GM23338 (cell line): ENCODE measurements around the gene JAG2. TPM values are rescaled to one million over a fixed set of nuclear protein-coding genes. Genes with fewer than 3 reads are reported as not detected.

Source experiments
- ATAC-seq: fragments of 200-7000 bp; cut with Tn5 transposase; 3 replicates; pipeline ENCODE4 v1.9.1; 2020
- DNase-seq: peaks from one replicate; pipeline ENCODE4 v3.0.0-alpha.2; 2015; ENCODE audit warnings: low spot score
- H2AFZ ChIP-seq: fragments of 200-600 bp; sonication (generic); 2 replicates; pipeline ENCODE4 v1.8.0; 2016; ENCODE audit warnings: antibody characterized with exemption, mild to moderate bottlenecking, moderate library complexity
- H3F3A ChIP-seq: fragments of 200-600 bp; sonication (generic); replicated peaks from 2 replicates; pipeline ENCODE4 v1.8.0; 2017; ENCODE audit warnings: antibody characterized with exemption, mixed run types, low read depth
- H3K27ac ChIP-seq: fragments of 200-600 bp; sonication (generic); 2 replicates; pipeline ENCODE4 v1.6.1; 2016; ENCODE audit warnings: low read depth
- H3K27me3 ChIP-seq: fragments of 200-600 bp; sonication (generic); 2 replicates; pipeline ENCODE4 v1.8.0; 2016; ENCODE audit warnings: mild to moderate bottlenecking, mixed run types, moderate library complexity; ENCODE audit not compliant: insufficient read depth
- H3K36me3 ChIP-seq: fragments of 200-600 bp; sonication (generic); 2 replicates; pipeline ENCODE4 v1.8.0; 2016; ENCODE audit warnings: mild to moderate bottlenecking; ENCODE audit not compliant: insufficient read depth
- H3K4me1 ChIP-seq: fragments of 200-600 bp; sonication (generic); 2 replicates; pipeline ENCODE4 v1.8.0; 2016; ENCODE audit warnings: mild to moderate bottlenecking, moderate library complexity; ENCODE audit not compliant: insufficient read depth
- H3K4me2 ChIP-seq: fragments of 200-600 bp; sonication (generic); 2 replicates; pipeline ENCODE4 v1.7.1; 2017; ENCODE audit warnings: mixed run types
- H3K4me3 ChIP-seq: fragments of 200-600 bp; sonication (generic); 2 replicates; pipeline ENCODE4 v1.6.1; 2016; ENCODE audit warnings: mixed run types
- H3K79me2 ChIP-seq: fragments of 200-600 bp; sonication (generic); replicated peaks from 2 replicates; pipeline ENCODE4 v1.8.0; 2017; ENCODE audit warnings: mild to moderate bottlenecking; ENCODE audit not compliant: insufficient read depth
- H3K9me2 ChIP-seq: fragments of 200-600 bp; sonication (generic); 2 replicates; pipeline ENCODE4 v1.8.0; 2017; ENCODE audit not compliant: insufficient read depth
- H4K20me1 ChIP-seq: fragments of 200-600 bp; sonication (generic); replicated peaks from 2 replicates; pipeline ENCODE4 v1.8.0; 2017; ENCODE audit warnings: mild to moderate bottlenecking; ENCODE audit not compliant: insufficient read depth
- H3K27ac Mint-ChIP-seq: 2 replicates; pipeline ENCODE4 v1.8.0; 2020; ENCODE audit warnings: inconsistent platforms, mild to moderate bottlenecking, moderate library complexity, mixed read lengths
- H3K27me3 Mint-ChIP-seq: 3 replicates; pipeline ENCODE4 v1.8.0; 2022; ENCODE audit warnings: low read depth, mild to moderate bottlenecking, moderate library complexity, mixed read lengths, inconsistent platforms; ENCODE audit not compliant: insufficient read depth, poor library complexity
- H3K36me3 Mint-ChIP-seq: 3 replicates; pipeline ENCODE4 v1.8.0; 2021; ENCODE audit warnings: low read depth, mild to moderate bottlenecking, inconsistent platforms, moderate library complexity, mixed read lengths
- H3K4me1 Mint-ChIP-seq: 3 replicates; pipeline ENCODE4 v1.8.0; 2020; ENCODE audit warnings: mild to moderate bottlenecking, inconsistent platforms, mixed read lengths
- H3K4me3 Mint-ChIP-seq: 3 replicates; pipeline ENCODE4 v1.8.0; 2021; ENCODE audit warnings: moderate library complexity, mild to moderate bottlenecking, inconsistent platforms, mixed read lengths
- H3K9me3 Mint-ChIP-seq: 3 replicates; pipeline ENCODE4 v1.8.0; 2020; ENCODE audit warnings: moderate library complexity, mild to moderate bottlenecking, inconsistent platforms, mixed read lengths
- CREB1 ChIP-seq: fragments of 250-450 bp; sonication (Bioruptor Pico); IDR thresholded peaks from 2 replicates; pipeline ENCODE4 v1.5.0; 2020; ENCODE audit warnings: low read depth, mild to moderate bottlenecking, moderate library complexity
- ETS1 ChIP-seq: IDR thresholded peaks from 2 replicates; pipeline ENCODE4 v1.6.1; 2016; ENCODE audit warnings: antibody characterized with exemption
- EZH2 ChIP-seq: fragments of 200-600 bp; sonication (generic); IDR thresholded peaks from one replicate; pipeline ENCODE4 v1.8.0; 2017; ENCODE audit warnings: antibody characterized with exemption, mild to moderate bottlenecking, low read depth; ENCODE audit not compliant: unreplicated experiment
- EZH2phosphoT487 ChIP-seq: fragments of 200-600 bp; sonication (generic); IDR thresholded peaks from one replicate; pipeline ENCODE4 v1.8.1; 2018; ENCODE audit warnings: antibody characterized with exemption; ENCODE audit not compliant: unreplicated experiment
- JUNB ChIP-seq: IDR thresholded peaks from one replicate; pipeline ENCODE4 v1.6.1; 2016; ENCODE audit warnings: antibody characterized with exemption; ENCODE audit not compliant: unreplicated experiment
- NANOG ChIP-seq: IDR thresholded peaks from 2 replicates; pipeline ENCODE4 v1.6.1; 2016; ENCODE audit warnings: antibody characterized with exemption, borderline replicate concordance
- POLR2AphosphoS5 ChIP-seq: IDR thresholded peaks from 2 replicates; pipeline ENCODE4 v1.6.1; 2016; ENCODE audit warnings: antibody characterized with exemption, low read depth
- REST ChIP-seq: IDR thresholded peaks from one replicate; pipeline ENCODE4 v1.6.1; 2018; ENCODE audit warnings: antibody characterized with exemption; ENCODE audit not compliant: unreplicated experiment
- STAT1 ChIP-seq: IDR thresholded peaks from one replicate; pipeline ENCODE4 v1.6.1; 2016; ENCODE audit warnings: antibody characterized with exemption; ENCODE audit not compliant: unreplicated experiment
- ZNF114 ChIP-seq: fragments of 250-450 bp; sonication (Bioruptor Pico); IDR thresholded peaks from 2 replicates; pipeline ENCODE4 v1.5.0; 2020; ENCODE audit warnings: mild to moderate bottlenecking, moderate library complexity
- ZNF331 ChIP-seq: fragments of 250-450 bp; sonication (Bioruptor Pico); IDR thresholded peaks from 2 replicates; pipeline ENCODE4 v1.5.0; 2020; ENCODE audit warnings: low read depth, mild to moderate bottlenecking, moderate library complexity
- ZNF462 ChIP-seq: fragments of 250-450 bp; sonication (Bioruptor Pico); IDR thresholded peaks from 2 replicates; pipeline ENCODE4 v1.5.0; 2020; ENCODE audit warnings: mild to moderate bottlenecking, moderate library complexity
- polyA plus RNA-seq: library from polyadenylated mRNA; unstranded; fragments of >200 nt; fragmentation: Nextera tagmentation; extraction: Ambion mirVana; gene quantifications from 2 replicates; pipeline ENCODE4 v1.2.1, GENCODE V29; 2016
- total RNA-seq: library from RNA; depleted of rRNA; stranded (reverse); fragments of >200 nt; shearing (Covaris generic); gene quantifications from 2 replicates; pipeline ENCODE4 v1.2.3, GENCODE V29; 2014
- TF ChIP-seq, protein P1 (sequence below), 2 experiments: fragments of 200-600 bp in 1 of 2; sonication (generic) in 1 of 2; conservative IDR thresholded peaks; 2 replicates each; pipeline versions ENCODE4 v1.5.1 to v1.6.1; 2016 to 2017; ENCODE audit warnings: antibody characterized with exemption in 2 of 2, low read depth in 2 of 2, mild to moderate bottlenecking in 2 of 2, moderate library complexity in 1 of 2

Gene JAG2
- total and polyA plus RNA-seq, 2 experiments from 2014 or later: 1.9 to 10.3 TPM

GRCh38 chr14:105208738-105209075 lies 40.1 kb upstream of the JAG2 start:
- H3K79me2 ChIP-seq: no peaks in the 10 kb centered on the region
- no peak overlapping the region for H3K27ac Mint-ChIP-seq

More at GRCh38 chr14:105208738-105209075, 40.1 kb upstream of the JAG2 start:
- Histone ChIP-seq H3K27ac (no peak overlapping the region), H3K36me3 (no peaks in the 10 kb centered on the region), H2AFZ (no peak overlapping the region), H4K20me1 (no peaks in the 10 kb centered on the region; the same call in 1 of the 2 replicates), H3K4me2 (no peak overlapping the region), H3F3A (no peaks in the 10 kb centered on the region), H3K9me2 (no peaks in the 10 kb centered on the region), H3K4me1 (no peaks in the 10 kb centered on the region), H3K27me3 (no peaks in the 10 kb centered on the region), H3K4me3 (no peak overlapping the region)
- Mint-ChIP-seq H3K4me1 (no peaks in the 10 kb centered on the region), H3K4me3 (no peak overlapping the region), H3K27me3 (peaks cover 8% of the 10 kb centered on the region), H3K9me3 (no peaks in the 10 kb centered on the region), H3K36me3 (no peaks in the 10 kb centered on the region)
- TF ChIP-seq ZNF114: no peak
- TF ChIP-seq STAT1: no peak
- no peak for TF ChIP-seq EZH2
- TF ChIP-seq, protein P1, sequence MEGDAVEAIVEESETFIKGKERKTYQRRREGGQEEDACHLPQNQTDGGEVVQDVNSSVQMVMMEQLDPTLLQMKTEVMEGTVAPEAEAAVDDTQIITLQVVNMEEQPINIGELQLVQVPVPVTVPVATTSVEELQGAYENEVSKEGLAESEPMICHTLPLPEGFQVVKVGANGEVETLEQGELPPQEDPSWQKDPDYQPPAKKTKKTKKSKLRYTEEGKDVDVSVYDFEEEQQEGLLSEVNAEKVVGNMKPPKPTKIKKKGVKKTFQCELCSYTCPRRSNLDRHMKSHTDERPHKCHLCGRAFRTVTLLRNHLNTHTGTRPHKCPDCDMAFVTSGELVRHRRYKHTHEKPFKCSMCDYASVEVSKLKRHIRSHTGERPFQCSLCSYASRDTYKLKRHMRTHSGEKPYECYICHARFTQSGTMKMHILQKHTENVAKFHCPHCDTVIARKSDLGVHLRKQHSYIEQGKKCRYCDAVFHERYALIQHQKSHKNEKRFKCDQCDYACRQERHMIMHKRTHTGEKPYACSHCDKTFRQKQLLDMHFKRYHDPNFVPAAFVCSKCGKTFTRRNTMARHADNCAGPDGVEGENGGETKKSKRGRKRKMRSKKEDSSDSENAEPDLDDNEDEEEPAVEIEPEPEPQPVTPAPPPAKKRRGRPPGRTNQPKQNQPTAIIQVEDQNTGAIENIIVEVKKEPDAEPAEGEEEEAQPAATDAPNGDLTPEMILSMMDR (conservative IDR thresholded peaks at IDR 0.05; ENCODE audit: low read depth in 2 of 2): no peak
- TF ChIP-seq REST: no peak
- TF ChIP-seq ZNF462 (CRISPR knock-in tag): no peak
- no peak for TF ChIP-seq CREB1
- TF ChIP-seq JUNB: no peak
- no peak for TF ChIP-seq ZNF331 (CRISPR knock-in tag)
- no peak for TF ChIP-seq POLR2AphosphoS5
- TF ChIP-seq ETS1: no peak
- no peak for TF ChIP-seq NANOG
- no peak for TF ChIP-seq EZH2phosphoT487
- DNase-seq (no peak), ATAC-seq (no peak)
